ENCODE data around the gene AFDN.
A peak's percentile ranks its signal among the peaks of the same experiment; 100 is the strongest.

The AFDN gene

GRCh38 chr6:167815296-167815980, 11.3 kb upstream of the AFDN start:
- Histone ChIP-seq H3K27ac (ENCODE audit: poor library complexity, severe bottlenecking) (no peak overlapping the region), H3K4me1 (ENCODE audit: insufficient read depth, poor library complexity, severe bottlenecking) (peaks cover 5% of the 10 kb centered on the region), H3K4me3 (ENCODE audit: severe bottlenecking) (peak overlapping the region; percentile 22), H3K27me3 (ENCODE audit: insufficient read depth, poor library complexity, severe bottlenecking) (no peaks in the 10 kb centered on the region), H3K9me3 (ENCODE audit: severe bottlenecking) (no peaks in the 10 kb centered on the region), H3K36me3 (ENCODE audit: low read depth) (no peaks in the 10 kb centered on the region)
- ATAC-seq (ENCODE audit: low read depth) (peak; percentile 77), DNase-seq (ENCODE audit: low spot score) (no peak)
- TF ChIP-seq CTCF (IDR thresholded peaks at IDR 0.05; ENCODE audit: poor library complexity, severe bottlenecking): peak; percentile 23

GRCh38 chr6:167817016-167817415, 9.7 kb upstream of the AFDN start:
- DNase-seq (ENCODE audit: low spot score) (no peak), ATAC-seq (ENCODE audit: low read depth) (no peak)
- no peaks in the 10 kb centered on the region for H3K9me3 ChIP-seq (ENCODE audit: severe bottlenecking)
- no peak overlapping the region for H3K4me3 ChIP-seq (ENCODE audit: severe bottlenecking)
- no peaks in the 10 kb centered on the region for H3K36me3 ChIP-seq (ENCODE audit: low read depth)
- no peak for TF ChIP-seq CTCF (IDR thresholded peaks at IDR 0.05; ENCODE audit: poor library complexity, severe bottlenecking)
- no peak overlapping the region for H3K27ac ChIP-seq (ENCODE audit: poor library complexity, severe bottlenecking)
- H3K4me1 ChIP-seq (ENCODE audit: insufficient read depth, poor library complexity, severe bottlenecking): peaks cover 5% of the 10 kb centered on the region
- no peaks in the 10 kb centered on the region for H3K27me3 ChIP-seq (ENCODE audit: insufficient read depth, poor library complexity, severe bottlenecking)

- DNase-seq (ENCODE audit: low spot score) (no peak), ATAC-seq (ENCODE audit: low read depth) (peak; percentile 54; the same call in 2 of the 3 replicates)
- H3K36me3 ChIP-seq (ENCODE audit: low read depth): no peaks in the 10 kb centered on the region
- no peak overlapping the region for H3K27ac ChIP-seq (ENCODE audit: poor library complexity, severe bottlenecking)
- no peak for TF ChIP-seq CTCF (IDR thresholded peaks at IDR 0.05; ENCODE audit: poor library complexity, severe bottlenecking)
- H3K27me3 ChIP-seq (ENCODE audit: insufficient read depth, poor library complexity, severe bottlenecking): no peaks in the 10 kb centered on the region
- H3K4me1 ChIP-seq (ENCODE audit: insufficient read depth, poor library complexity, severe bottlenecking): peaks cover 5% of the 10 kb centered on the region
- no peaks in the 10 kb centered on the region for H3K9me3 ChIP-seq (ENCODE audit: severe bottlenecking)
- no peak overlapping the region for H3K4me3 ChIP-seq (ENCODE audit: severe bottlenecking)
Measured at GRCh38 chr6:167817729-167818128, 9.0 kb upstream of the AFDN start.

GRCh38 chr6:167819576-167819975, 7.1 kb upstream of the AFDN start:
- H3K27me3 ChIP-seq (ENCODE audit: insufficient read depth, poor library complexity, severe bottlenecking): no peaks in the 10 kb centered on the region
- H3K27ac ChIP-seq (ENCODE audit: poor library complexity, severe bottlenecking): no peak overlapping the region
- no peaks in the 10 kb centered on the region for H3K36me3 ChIP-seq (ENCODE audit: low read depth)
- H3K4me1 ChIP-seq (ENCODE audit: insufficient read depth, poor library complexity, severe bottlenecking): peaks cover 5% of the 10 kb centered on the region
- ATAC-seq (ENCODE audit: low read depth) (no peak), DNase-seq (ENCODE audit: low spot score) (no peak)
- no peaks in the 10 kb centered on the region for H3K9me3 ChIP-seq (ENCODE audit: severe bottlenecking)
- no peak for TF ChIP-seq CTCF (IDR thresholded peaks at IDR 0.05; ENCODE audit: poor library complexity, severe bottlenecking)
- no peak overlapping the region for H3K4me3 ChIP-seq (ENCODE audit: severe bottlenecking)

GRCh38 chr6:167820681-167821080, 6.0 kb upstream of the AFDN start:
- Histone ChIP-seq H3K27ac (ENCODE audit: poor library complexity, severe bottlenecking) (no peak overlapping the region), H3K4me3 (ENCODE audit: severe bottlenecking) (no peak overlapping the region), H3K27me3 (ENCODE audit: insufficient read depth, poor library complexity, severe bottlenecking) (no peaks in the 10 kb centered on the region), H3K9me3 (ENCODE audit: severe bottlenecking) (no peaks in the 10 kb centered on the region), H3K36me3 (ENCODE audit: low read depth) (no peaks in the 10 kb centered on the region), H3K4me1 (ENCODE audit: insufficient read depth, poor library complexity, severe bottlenecking) (peaks cover 4% of the 10 kb centered on the region)
- TF ChIP-seq CTCF (IDR thresholded peaks at IDR 0.05; ENCODE audit: poor library complexity, severe bottlenecking): no peak
- DNase-seq (ENCODE audit: low spot score): no peak
- no peak for ATAC-seq (ENCODE audit: low read depth)
